MG63 (cell line): ENCODE measurements around the gene TWIST2. TPM values are rescaled to one million over a fixed set of nuclear protein-coding genes. Genes with fewer than 3 reads are reported as not detected.

Experiments
- DNase-seq: peaks from one replicate; pipeline ENCODE4 v3.0.0-alpha.2; 2020
- H3K27me3 ChIP-seq: fragments of 250-450 bp; sonication (Bioruptor Pico); 2 replicates; pipeline ENCODE4 v1.5.1; 2020; ENCODE audit warnings: mild to moderate bottlenecking, moderate library complexity
- H3K36me3 ChIP-seq: fragments of 250-450 bp; sonication (Bioruptor Pico); 2 replicates; pipeline ENCODE4 v1.5.1; 2020; ENCODE audit warnings: mild to moderate bottlenecking, moderate library complexity
- H3K4me3 ChIP-seq: fragments of 250-450 bp; sonication (Bioruptor Pico); 2 replicates; pipeline ENCODE4 v1.5.1; 2020; ENCODE audit warnings: mild to moderate bottlenecking, moderate library complexity
- H3K9me3 ChIP-seq: fragments of 250-450 bp; sonication (Bioruptor Pico); 2 replicates; pipeline ENCODE4 v1.5.1; 2020; ENCODE audit warnings: mild to moderate bottlenecking, moderate library complexity
- total RNA-seq: library from RNA; depleted of rRNA; stranded (reverse); fragments of >200 nt; shearing (Covaris generic); gene quantifications from 2 replicates; pipeline ENCODE4 v1.2.3, GENCODE V29; 2014; ENCODE audit warnings: low replicate concordance

The TWIST2 gene
- total RNA-seq, 1 experiment from 2014 or later, result 40.5 TPM

DNA sequence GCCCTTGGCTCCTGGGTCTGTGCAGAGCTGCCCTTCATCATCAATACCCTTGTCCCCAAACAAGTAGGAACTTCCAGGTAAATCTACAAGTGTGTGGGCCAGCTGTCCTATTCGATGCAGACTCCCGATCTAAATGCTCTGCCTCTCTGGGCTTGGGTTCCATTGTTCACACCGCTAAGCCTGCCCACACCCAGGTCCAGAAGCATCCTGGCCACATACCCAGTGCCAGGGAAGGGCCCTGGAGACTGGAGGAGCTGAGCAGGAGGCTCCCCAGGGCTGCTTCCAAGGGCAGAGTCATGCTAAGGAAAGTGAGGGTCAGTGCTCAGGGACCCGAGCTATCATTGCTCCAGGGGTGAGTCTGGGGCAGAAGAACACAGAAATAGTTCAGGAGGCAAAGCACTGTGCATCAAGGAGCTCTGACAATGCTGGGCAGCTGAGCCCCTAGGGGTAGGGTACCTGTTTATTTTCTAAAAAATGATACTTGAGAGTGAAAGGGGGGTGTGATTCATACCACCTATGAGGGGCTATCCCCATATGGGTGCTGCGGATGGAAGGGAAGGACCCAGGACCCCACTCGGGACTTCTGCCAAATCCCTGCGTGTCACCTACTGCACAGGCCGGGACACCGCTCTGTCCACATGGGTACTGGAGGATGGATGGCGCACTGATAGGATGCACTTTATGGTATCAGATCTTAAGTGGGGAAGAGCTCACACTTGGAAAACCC, 25.8 kb upstream of the TWIST2 start:
- no peaks in the 10 kb centered on the region for H3K27me3 ChIP-seq
- DNase-seq, result no peak
- no peak overlapping the region for H3K4me3 ChIP-seq
- H3K36me3 ChIP-seq, result no peaks in the 10 kb centered on the region
- H3K9me3 ChIP-seq, result peaks cover 15% of the 10 kb centered on the region

DNA sequence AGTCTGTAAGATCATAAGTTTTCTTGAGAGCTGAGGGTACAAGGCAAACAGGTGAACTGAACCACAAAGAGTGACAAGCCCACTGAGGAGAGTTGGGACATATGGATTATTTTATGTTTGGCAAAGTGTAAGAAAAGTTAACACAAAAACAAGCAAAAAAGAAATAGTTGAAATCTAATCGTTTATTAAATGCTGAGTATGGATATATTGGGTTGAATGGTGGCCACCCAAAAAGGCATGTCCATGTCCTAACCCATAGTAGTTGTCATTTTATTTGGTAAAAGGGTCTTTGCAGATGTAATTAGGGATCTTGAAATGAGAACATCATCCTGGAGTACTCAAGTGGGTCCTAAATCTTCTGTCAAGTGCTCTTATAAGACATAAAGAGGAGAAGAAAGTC, 24.9 kb upstream of the TWIST2 start:
- H3K36me3 ChIP-seq, result no peaks in the 10 kb centered on the region
- DNase-seq, result no peak
- H3K27me3 ChIP-seq, result no peaks in the 10 kb centered on the region
- H3K9me3 ChIP-seq, result peaks cover 15% of the 10 kb centered on the region
- no peak overlapping the region for H3K4me3 ChIP-seq

DNA sequence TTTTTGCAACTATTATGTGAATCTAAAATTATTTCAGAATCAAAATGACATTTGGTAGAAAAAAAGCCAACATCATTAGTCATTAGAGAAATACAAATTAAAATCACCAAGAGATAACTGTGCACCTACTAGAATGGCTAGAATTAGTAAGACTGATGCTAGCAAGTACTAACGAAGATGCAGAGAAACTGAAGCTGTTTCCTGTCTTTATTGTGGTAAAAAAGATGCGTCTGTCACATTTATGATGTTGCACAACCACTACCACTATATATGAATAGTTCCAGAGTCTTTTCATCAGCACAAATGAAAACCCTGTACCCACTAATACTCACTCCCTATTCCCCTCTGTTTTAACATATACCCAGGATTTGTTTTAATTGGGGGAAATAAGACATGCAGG, 16.7 kb upstream of the TWIST2 start:
- Histone ChIP-seq H3K36me3 (no peaks in the 10 kb centered on the region), H3K4me3 (no peak overlapping the region), H3K9me3 (no peaks in the 10 kb centered on the region), H3K27me3 (peaks cover 5% of the 10 kb centered on the region)
- DNase-seq, result no peak

DNA sequence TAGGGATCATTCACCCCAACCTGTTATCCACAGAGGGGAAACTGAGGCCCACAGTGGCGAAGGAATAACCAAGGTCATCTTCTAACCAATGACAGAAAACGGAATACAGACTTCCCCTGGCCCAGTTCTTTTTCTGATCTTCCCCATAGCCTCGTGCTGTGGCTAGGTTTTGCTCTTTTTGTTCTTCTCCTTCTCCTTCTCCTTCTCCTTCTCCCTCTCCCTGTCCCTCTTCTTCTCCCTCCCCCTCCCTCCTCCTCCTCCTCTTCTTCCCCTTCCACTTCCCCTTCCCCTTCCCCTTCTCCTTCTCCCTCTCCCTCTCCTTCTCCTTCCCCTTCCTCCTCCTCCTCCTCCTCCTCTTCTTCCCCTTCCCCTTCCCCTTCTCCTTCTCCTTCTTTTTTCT, 12.9 kb upstream of the TWIST2 start:
- Histone ChIP-seq H3K4me3 (no peak overlapping the region), H3K9me3 (no peaks in the 10 kb centered on the region), H3K36me3 (no peaks in the 10 kb centered on the region), H3K27me3 (peaks cover 5% of the 10 kb centered on the region)
- no peak for DNase-seq

DNA sequence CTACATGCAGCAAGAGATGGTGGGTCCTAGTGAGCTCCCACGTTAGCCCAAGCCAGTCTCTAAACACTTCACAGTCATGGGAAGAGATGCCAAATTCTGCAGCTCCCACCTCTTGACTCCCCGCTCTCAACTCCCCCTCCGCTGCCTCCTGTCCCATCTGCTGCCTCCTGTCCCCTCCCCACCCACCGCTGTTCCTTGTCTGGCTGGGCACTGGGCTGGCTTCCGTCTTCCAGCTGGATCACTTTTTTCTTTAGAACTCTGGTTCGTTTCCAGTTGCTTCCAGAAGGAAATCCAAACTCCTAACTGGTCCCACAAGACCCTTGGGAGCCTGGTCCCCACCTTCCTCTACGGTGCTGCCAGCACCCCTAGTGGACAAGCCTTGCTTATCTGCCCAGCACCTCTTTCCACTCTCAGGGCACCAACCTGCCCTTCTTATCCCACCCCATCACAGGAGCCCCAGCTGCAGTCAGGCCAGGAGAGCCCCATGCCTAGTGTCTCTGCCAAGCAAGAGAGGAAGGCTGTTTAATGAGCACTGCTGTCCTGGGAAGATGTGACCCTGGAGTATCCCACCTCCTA, 12.1 kb upstream of the TWIST2 start:
- Histone ChIP-seq H3K27me3 (peaks cover 5% of the 10 kb centered on the region), H3K4me3 (no peak overlapping the region), H3K36me3 (no peaks in the 10 kb centered on the region), H3K9me3 (no peaks in the 10 kb centered on the region)
- no peak for DNase-seq

DNA sequence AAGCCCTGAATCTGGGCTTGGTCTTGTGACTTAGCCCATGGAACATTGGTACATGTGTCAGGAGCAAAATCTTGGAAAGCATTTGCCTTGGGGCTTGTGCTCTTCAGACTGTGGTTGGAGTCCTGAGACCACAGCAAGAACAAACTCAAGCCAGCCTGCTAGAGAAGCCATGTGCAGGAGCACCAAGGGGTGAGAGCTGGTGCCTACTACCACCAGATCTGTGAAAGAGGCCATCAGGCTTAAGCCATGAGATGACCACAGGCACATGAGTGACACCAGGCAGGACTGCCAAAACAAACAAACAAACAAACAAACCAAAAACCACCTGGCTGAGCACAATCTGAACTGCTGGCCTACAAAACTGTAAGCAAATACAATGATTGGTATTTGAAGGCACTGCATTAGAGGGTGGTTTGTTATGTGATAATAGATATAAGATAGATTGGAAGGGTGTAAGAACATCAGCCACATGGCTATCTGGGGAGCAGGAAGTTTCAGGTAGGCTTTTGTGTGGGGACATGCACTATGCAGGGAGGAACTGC, 9.0 kb upstream of the TWIST2 start:
- Histone ChIP-seq H3K36me3 (no peaks in the 10 kb centered on the region), H3K27me3 (no peaks in the 10 kb centered on the region), H3K4me3 (no peak overlapping the region), H3K9me3 (no peaks in the 10 kb centered on the region)
- no peak for DNase-seq

DNA sequence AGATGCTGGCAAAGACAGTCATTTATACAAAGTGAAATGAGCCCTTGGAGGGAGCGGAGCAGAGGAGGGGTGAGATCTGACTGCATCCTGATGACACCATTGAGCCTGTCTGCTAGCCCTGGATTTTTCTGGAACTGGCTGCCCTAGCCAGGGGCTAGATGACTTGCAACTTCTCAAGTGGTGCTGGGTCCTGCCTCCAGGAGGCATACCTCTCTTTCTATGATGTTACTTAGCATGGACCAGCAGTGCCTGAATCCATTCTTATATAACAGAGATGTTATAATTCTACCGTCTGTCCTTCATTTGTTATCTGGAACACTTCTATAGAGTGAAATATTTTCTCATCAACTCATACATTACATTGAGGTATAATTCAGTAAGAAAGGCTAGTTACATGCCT, 8.5 kb upstream of the TWIST2 start:
- Histone ChIP-seq H3K4me3 (no peak overlapping the region), H3K36me3 (no peaks in the 10 kb centered on the region), H3K27me3 (no peaks in the 10 kb centered on the region), H3K9me3 (no peaks in the 10 kb centered on the region)
- no peak for DNase-seq

DNA sequence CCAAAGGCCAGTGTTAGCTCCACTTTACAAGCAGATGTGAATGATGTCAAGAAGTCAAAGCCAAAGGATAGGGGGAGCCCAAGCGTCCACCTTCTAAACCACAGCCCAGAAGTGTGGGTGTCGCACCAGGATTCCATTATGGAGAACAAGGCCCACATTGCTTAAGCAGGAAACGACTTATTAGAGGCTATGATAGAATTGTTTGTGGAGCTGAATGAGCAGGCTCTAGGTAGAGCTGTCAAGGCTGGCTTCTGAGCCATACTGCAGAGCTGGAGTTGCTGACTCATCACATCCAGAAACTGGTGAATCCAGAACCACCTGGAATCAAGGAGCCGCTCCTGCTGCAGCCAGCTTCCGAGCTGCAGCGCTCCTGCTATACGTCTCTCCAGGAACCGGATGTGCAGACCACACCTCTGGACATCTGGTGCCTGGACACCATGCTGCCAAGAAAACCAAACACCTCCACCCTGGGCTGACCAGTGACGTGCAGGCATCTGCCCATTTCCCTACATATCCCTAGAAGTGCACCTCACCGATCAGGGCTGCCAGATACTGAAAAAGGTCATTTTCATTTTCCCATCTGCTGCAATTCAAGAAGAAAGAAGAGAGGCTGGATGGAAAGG, 6.2 kb upstream of the TWIST2 start:
- no peaks in the 10 kb centered on the region for H3K9me3 ChIP-seq
- no peak overlapping the region for H3K4me3 ChIP-seq
- H3K27me3 ChIP-seq, result no peaks in the 10 kb centered on the region
- peak; percentile 38 for DNase-seq
- H3K36me3 ChIP-seq, result no peaks in the 10 kb centered on the region

DNA sequence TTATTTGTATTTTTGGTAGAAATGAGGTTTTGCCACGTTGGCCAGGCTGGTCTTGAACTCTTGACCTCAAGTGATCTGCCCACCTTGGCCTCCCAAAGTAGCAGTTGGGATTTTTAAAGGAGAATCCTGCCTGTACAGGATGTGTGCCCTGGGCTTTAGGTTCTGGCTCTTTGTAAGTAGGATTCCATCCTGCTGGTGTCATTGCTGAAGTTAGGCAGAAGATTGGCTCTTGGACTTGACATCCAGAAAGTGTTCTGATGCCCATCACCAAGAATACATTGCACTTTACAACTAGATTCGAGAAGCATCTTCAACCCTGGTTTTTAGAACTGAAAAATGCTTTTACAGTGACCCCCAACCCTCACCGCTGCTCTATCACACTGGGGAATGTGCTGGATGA, 4.4 kb upstream of the TWIST2 start:
- no peaks in the 10 kb centered on the region for H3K36me3 ChIP-seq
- DNase-seq, result no peak

DNA sequence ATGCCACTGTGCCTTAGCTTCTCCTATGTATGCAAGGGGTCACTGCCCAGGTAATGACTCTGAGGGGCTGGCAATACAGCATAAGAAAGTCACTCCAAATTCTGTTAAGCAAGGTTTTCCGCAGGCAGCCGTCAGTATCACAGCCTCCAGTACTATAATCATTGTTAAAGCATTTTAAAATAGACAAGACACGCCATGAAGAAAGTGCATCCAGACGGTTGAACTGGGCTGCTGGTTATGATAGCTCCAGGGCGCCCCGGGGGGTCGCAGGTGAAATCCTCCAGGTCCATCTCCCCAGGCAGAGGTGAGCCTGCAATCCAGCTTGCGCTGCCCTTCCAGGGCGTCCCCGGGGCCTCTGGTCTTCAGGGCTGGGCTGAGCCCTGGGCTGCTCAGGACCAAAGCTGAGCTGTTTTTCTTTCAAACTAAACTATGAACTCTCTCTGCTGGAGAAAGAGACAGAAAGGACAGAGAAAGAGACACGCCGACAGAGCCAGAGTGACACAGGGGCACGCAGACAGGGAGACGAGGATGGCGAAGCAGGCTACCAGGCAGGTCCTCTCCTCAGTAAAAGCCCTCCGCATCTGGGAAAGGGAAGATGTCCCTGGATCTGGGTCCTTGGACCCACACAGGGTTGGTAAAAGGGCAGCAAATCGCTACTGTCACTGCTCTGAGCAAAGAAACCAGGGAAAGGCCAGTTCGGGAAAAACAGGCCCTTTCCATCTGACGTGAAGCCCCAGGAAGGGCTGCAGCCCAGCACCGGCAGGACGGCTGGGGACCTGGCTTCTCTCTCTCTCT, 2.1 kb upstream of the TWIST2 start:
- no peak for DNase-seq
- no peaks in the 10 kb centered on the region for H3K27me3 ChIP-seq
- peaks cover under 1% of the 10 kb centered on the region; the same call in 1 of the 2 replicates for H3K36me3 ChIP-seq
- no peak overlapping the region for H3K4me3 ChIP-seq
- no peaks in the 10 kb centered on the region for H3K9me3 ChIP-seq

More for the DNA sequence above, 4.4 kb upstream of the TWIST2 start:
- no peaks in the 10 kb centered on the region for H3K9me3 ChIP-seq
- no peak overlapping the region for H3K4me3 ChIP-seq
- no peaks in the 10 kb centered on the region for H3K27me3 ChIP-seq

DNA sequence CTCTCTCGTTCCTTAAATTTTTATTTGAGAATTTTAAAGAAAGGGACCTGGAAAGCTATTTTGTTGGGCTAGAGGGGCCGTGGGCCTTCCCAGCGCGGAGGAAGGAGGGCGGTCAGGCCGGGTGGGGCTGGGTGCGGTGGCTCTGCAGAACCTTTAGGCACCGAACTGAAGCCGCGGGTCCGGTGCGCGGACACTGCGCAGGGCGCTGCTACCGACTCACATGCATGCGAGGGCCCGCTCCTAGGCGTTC, 1.6 kb upstream of the TWIST2 start:
- no peak for DNase-seq
- peaks cover 5% of the 10 kb centered on the region for H3K36me3 ChIP-seq
- no peaks in the 10 kb centered on the region for H3K27me3 ChIP-seq
- no peaks in the 10 kb centered on the region for H3K9me3 ChIP-seq
- H3K4me3 ChIP-seq, result no peak overlapping the region

DNA sequence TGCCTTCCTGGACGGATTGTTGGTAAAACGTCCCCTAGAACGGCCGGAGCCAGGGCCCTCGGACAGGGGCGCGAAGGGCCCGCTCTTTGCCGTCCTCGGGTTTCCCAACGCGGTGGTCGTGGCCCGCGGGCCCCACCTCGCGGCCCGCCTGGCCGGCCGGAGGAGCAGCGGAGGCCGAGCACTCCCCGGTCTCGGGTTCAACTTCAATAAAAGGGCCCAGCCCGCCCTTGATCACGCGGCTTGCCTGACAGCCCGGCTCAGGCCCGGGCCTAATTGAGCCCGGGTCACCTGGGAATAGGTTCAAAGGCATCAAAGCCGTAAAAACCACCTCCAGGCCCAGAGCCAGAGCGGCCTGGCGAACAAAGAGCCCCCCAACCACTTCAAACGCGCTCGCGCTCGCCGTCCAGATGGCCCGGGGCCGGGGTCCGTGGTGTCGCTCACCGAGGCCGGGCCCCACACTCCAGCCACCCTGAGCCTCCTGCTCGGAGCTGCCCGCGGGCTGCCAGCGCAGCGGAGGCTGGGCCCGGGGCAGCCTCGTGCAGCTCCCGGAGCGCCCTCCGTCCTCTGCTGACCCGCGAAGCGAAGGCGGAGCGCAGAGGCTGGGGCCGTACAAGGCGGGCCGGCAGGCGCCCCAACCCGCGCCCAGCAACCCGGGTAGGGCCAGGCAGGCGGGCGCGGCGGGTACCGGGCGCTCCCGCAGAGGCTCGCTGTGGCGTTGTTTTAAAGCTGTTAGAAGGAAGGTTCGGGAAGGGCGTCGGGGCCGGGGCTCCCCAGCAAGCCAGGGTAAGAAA, 1.1 kb upstream of the TWIST2 start:
- Histone ChIP-seq H3K4me3 (peak overlapping the region; percentile 85), H3K27me3 (no peaks in the 10 kb centered on the region), H3K36me3 (peaks cover 10% of the 10 kb centered on the region), H3K9me3 (no peaks in the 10 kb centered on the region)
- peak; percentile 44 for DNase-seq

DNA sequence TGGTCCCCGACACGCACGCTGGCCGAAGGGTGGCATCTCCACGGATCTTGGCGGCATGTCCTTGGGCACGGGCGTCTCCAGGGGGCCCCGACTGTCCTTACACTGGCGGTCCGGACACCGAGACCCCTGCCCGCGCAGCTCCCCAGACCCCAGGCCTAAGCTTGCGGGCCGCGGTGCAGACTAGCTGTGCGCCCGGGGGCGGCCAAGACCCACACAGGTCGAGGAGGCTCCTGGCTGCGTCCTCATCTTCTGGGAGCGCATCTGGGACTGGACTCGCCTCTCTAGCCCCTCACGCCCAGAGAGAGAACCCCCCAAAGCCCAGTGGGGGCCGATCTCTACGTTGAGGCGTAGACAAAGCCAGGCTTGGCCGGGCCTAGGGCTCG, 475 bp upstream of the TWIST2 start:
- Histone ChIP-seq H3K27me3 (no peaks in the 10 kb centered on the region), H3K4me3 (peak overlapping the region; percentile 85), H3K36me3 (peaks cover 14% of the 10 kb centered on the region), H3K9me3 (no peaks in the 10 kb centered on the region)
- DNase-seq, result no peak

DNA sequence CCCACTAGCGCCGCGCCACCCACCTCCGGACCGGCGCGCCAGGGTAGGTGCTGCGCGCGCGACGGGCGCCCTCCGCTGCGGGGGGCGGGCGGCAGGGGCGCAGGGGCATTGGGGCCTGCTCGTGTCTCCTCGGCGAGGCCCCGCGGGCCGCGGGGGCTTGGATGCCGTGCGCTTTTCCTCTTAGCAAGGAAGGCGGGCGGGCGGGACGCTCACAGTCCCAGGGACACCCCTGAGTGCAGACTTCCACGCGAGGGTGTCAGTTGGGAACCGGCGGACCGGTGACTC, 748 bp downstream of the TWIST2 start:
- Histone ChIP-seq H3K36me3 (peaks cover 20% of the 10 kb centered on the region), H3K4me3 (peak overlapping the region; percentile 85), H3K27me3 (no peaks in the 10 kb centered on the region), H3K9me3 (no peaks in the 10 kb centered on the region)
- DNase-seq, result no peak

DNA sequence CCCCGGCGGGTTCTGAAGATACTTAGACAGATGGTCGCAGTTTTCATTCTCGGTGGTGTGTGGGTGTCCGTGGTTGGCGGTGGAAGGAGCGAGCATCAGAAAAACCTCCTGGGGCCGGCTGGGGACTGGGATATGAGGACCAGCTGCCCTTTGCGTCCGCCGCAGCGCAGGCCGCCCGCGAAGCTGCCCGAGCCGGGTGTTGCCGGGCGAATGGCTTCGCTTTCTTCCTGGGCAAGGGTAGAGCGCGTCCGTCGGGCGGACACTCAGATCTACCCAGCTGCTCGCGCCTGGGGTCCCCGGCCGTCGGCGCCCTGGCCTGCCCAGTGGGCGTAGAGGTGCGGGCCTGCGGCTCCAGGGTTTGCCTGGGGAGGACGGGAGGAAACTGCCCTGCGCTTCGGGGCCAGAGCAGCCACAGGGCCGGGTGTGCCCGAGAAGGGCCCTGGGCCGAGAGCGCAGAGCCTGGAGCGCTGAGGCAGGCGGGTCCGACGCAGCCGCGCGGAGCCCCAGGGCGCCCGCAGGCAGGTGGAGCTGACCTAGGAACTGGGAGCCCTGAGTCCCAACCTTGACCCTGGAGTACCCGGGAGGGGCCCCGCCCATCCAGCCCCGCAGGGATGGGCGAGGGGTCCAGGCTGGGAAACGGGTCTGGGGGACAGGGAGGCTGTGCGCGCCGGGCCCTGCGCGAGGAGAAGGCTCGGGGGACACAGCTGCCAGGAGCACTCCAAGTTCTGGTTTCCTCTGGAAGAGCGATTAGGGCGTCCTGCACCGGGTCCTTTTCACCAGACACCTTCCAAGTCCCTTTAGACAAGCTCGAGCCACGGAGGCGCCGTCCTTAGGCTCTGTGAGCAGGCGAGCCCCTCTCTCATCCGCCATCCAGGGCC, 1.3 kb downstream of the TWIST2 start:
- H3K9me3 ChIP-seq, result no peaks in the 10 kb centered on the region
- H3K27me3 ChIP-seq, result no peaks in the 10 kb centered on the region
- H3K4me3 ChIP-seq, result peak overlapping the region; percentile 85
- peak; percentile 26 for DNase-seq
- H3K36me3 ChIP-seq, result peaks cover 26% of the 10 kb centered on the region

DNA sequence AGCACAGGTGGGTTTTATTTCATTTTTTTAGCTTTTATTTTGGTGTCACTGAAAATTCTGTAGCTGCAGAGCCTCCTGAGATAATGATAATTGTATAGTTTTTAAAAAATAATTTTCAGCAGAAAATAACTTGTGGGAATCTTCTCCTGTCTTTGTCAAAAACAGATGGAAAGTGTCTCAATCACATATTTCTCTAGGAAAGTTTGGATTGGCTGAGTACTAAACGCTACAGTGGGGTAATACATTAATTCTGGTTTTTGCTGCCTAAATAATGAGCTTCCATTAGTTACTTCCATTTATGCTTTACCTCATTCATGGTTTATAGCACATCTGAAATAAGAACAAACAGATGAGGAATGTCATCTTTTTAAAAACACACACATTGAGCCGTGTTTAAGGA, 2.2 kb downstream of the TWIST2 start:
- DNase-seq, result no peak
- Histone ChIP-seq H3K27me3 (no peaks in the 10 kb centered on the region), H3K9me3 (no peaks in the 10 kb centered on the region), H3K4me3 (peak overlapping the region; percentile 85), H3K36me3 (peaks cover 35% of the 10 kb centered on the region)
